HG03066 (cell line): Measurements from ENCODE around the gene SPANXD.
"Not testable (repeated sequence)": the region's sequence is repeated elsewhere in the genome, so short reads cannot be mapped to it uniquely, and the experiment has no call there.

Experiments
- ATAC-seq: cut with Tn5 transposase; IDR thresholded peaks from one replicate; pipeline ENCODE4 v1.9.1; 2021; ENCODE audit warnings: low read depth; ENCODE audit not compliant: unreplicated experiment

Gene SPANXD

DNA sequence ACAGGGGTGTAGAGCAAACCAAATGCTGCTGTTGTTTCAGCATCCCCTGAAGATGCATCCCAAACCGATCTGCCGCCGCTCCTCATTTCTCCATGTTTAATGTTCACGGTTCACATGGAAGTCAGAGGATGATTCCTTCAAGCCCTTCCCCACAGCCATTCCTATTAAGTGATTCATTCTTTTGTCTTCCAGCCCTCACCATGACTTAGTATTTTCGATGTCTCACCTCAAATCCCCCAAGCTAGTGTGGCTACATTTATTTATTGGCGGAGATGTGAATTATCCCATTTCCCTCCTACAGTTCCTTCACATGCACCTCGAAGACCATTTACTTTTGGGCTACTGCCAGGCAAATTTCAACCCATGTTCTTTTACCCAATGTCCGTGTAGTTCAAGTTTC lies at the start of gene SPANXD:
Gene SPANXD (minus strand): TSS at position 101 of the 400 bp plus-strand sequence. CDS start 334 bp downstream, outside the sequence.
- ATAC-seq: not testable (repeated sequence)

DNA sequence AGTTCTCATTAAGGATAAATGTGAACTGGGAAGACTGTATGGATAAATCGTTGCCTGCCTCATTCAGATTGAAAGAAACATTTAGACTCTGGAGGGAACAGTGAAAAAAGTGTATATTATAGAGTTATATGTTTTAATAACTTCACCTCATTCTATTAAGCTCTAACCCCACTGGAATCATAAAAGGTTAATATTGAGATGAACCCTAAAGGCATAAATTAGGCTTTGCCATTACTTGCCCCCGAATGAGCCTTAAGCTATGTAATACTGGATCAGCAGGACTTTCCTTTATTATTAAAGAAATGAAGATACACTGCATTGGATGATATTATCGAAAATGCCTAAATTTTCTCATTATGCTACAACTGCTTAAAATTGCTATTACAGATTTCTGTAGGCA lies 44.1 kb upstream of the SPANXD start:
- ATAC-seq: no peak

- no peak for ATAC-seq
Observed at GRCh38 chrX:141736656-141737055, 38.1 kb upstream of the SPANXD start.

DNA sequence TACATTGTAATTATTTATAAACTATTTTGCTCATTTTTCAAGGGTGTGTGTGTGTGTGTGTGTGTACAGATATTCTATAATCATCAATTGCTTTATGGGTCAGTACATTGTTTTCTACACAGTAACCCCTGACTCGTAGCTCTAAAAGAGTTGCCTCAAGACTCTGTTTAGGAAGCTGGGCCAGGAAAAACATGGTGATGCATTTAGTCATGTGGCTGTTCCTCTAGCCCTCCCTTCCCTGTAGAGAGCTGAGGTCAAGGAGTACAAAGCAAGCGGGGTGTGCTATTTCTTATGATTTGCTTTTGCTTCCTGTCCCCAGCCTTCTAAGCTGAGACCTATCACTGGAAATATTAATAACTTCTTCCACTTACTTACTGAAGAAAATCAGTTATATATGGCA lies 34.8 kb upstream of the SPANXD start:
- ATAC-seq: no peak

DNA sequence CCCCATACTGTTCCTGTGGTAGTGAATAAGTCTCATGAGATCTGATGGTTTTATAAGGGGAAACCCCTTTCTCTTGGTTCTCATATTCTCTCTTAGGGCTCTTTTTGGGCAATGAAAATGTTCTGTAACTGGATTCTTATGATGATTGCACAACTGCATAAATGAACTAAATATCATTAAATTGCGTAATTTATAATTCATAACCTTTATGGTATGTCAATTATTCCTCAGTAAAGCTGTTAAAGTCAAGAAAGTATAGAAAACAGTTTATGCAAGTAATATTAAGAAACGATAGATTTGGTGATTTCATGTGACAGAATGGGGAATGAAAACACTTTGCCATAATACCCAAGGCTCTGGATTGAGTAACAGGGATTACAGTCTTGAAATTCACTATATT lies 33.5 kb upstream of the SPANXD start:
- ATAC-seq: no peak

DNA sequence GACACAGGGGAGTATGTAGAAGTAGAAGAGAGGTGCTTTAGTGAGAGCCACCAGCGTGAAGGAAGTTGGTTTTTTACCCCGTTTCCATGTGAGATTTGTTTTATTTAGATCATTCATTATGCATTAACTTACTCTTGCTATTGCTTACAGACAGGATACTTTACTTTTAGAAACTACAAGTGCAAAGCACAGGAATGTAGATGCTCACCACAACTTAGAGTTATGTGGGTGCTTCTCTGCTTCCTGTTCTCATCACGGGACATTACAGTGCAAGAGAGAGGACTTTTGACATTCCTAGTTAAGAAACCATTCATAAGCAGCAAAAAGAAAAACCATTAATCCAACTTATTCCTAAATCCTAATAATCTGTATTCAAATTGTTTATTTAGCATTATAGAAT lies 25.6 kb upstream of the SPANXD start:
- no peak for ATAC-seq

GRCh38 chrX:141714680-141715079 lies 16.1 kb upstream of the SPANXD start:
- ATAC-seq: no peak

GRCh38 chrX:141701072-141701471 lies 2.5 kb upstream of the SPANXD start:
- ATAC-seq: no peak

- no peak for ATAC-seq
Observed at GRCh38 chrX:141673946-141674345, 24.6 kb downstream of the SPANXD start.

- no peak for ATAC-seq
Observed at GRCh38 chrX:141669689-141670088, 28.9 kb downstream of the SPANXD start.

DNA sequence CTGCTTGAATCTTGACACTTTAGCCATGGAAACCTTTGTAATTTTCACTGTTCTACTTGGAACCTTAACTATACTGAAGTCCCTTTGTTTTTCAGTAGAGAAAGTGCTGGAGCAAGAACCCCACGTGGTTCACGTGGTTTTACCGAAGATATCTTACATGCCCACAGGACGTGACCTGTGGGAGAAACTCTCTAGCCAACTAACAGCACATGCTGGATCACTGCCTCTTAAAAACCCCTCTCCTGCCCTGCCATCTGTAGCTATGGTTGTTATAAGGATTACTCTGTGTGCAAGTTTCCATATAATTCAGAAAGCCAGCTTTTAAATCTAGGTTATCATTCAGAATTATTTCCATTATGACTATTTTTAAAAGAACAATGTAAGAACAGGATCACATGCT lies 30.2 kb downstream of the SPANXD start:
- no peak for ATAC-seq

- ATAC-seq: no peak
Observed at GRCh38 chrX:141662781-141663180, 35.8 kb downstream of the SPANXD start.

DNA sequence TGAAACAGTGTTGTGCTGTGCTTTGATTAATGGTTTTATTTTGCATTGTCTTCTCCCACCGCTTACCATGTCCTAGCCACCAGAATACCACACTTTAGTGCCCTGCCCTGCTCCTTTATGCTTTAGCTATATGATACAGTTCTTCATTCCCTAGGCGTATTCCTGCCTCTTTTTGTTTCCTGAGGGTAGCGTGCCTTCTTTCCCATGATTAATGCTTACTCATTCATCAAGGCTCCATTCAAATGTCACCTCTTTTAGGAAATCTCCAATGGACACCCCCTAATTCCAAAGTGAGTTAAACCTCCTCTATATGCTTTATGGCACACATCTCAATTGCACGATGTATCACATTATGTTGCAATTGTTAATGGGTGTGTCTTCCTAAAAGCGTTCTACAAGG lies 46.3 kb downstream of the SPANXD start:
- ATAC-seq: no peak
